H9 (cell line): Measurements from ENCODE around the gene ALB. TPM values are rescaled to one million over a fixed set of nuclear protein-coding genes. Genes with fewer than 3 reads are reported as not detected.

Source experiments
- DNase-seq: peaks from one replicate; pipeline ENCODE4 v3.0.0-alpha.2; 2017
- H2AFZ ChIP-seq: one replicate; pipeline ENCODE4 v1.6.1; 2013; ENCODE audit warnings: mild to moderate bottlenecking, low read length, control low read depth, moderate library complexity
- H2AK5ac ChIP-seq: 2 replicates; pipeline ENCODE4 v1.6.1; 2013; ENCODE audit warnings: low read length, control low read depth, mixed read lengths; ENCODE audit not compliant: insufficient read length
- H2BK120ac ChIP-seq: one replicate; pipeline ENCODE4 v1.6.1; 2013; ENCODE audit warnings: low read depth, mild to moderate bottlenecking, low read length, control low read depth, inconsistent platforms; ENCODE audit not compliant: poor library complexity, severe bottlenecking
- H2BK12ac ChIP-seq: 2 replicates; pipeline ENCODE4 v1.6.1; 2013; ENCODE audit warnings: low read length, control low read depth, mixed read lengths, low read depth; ENCODE audit not compliant: insufficient read length
- H2BK15ac ChIP-seq: 2 replicates; pipeline ENCODE4 v1.6.1; 2013; ENCODE audit warnings: low read depth, low read length, control low read depth
- H2BK20ac ChIP-seq: one replicate; pipeline ENCODE4 v1.6.1; 2013; ENCODE audit warnings: low read depth, mild to moderate bottlenecking, low read length, control low read depth, inconsistent platforms; ENCODE audit not compliant: poor library complexity, severe bottlenecking
- H2BK5ac ChIP-seq: 2 replicates; pipeline ENCODE4 v1.6.1; 2013; ENCODE audit warnings: low read length, control low read depth, mixed read lengths; ENCODE audit not compliant: insufficient read length
- H3K14ac ChIP-seq: 2 replicates; pipeline ENCODE4 v1.6.1; 2013; ENCODE audit warnings: low read length, control low read depth; ENCODE audit not compliant: insufficient read depth
- H3K18ac ChIP-seq: 2 replicates; pipeline ENCODE4 v1.6.1; 2013; ENCODE audit warnings: low read depth, mild to moderate bottlenecking, mixed read lengths, low read length, control low read depth; ENCODE audit not compliant: insufficient read length
- H3K23ac ChIP-seq: 2 replicates; pipeline ENCODE4 v1.6.1; 2013; ENCODE audit warnings: low read length, control low read depth, mixed read lengths, low read depth; ENCODE audit not compliant: insufficient read length
- H3K23me2 ChIP-seq: 2 replicates; pipeline ENCODE4 v1.6.1; 2013; ENCODE audit warnings: low read depth, mild to moderate bottlenecking, mixed read lengths, low read length, control low read depth; ENCODE audit not compliant: insufficient read length, poor library complexity, severe bottlenecking
- H3K27ac ChIP-seq: 2 replicates; pipeline ENCODE4 v1.5.1; 2013; ENCODE audit warnings: low read length, control low read depth, mixed read lengths, low read depth; ENCODE audit not compliant: insufficient read length
- H3K27me3 ChIP-seq: 2 replicates; pipeline ENCODE4 v1.6.1; 2013; ENCODE audit warnings: low read length, control low read depth, inconsistent platforms; ENCODE audit not compliant: insufficient read depth
- H3K4ac ChIP-seq: 2 replicates; pipeline ENCODE4 v1.6.1; 2013; ENCODE audit warnings: low read depth, mild to moderate bottlenecking, control low read depth, inconsistent platforms, low read length, moderate library complexity
- H3K4me1 ChIP-seq: 2 replicates; pipeline ENCODE4 v1.6.1; 2013; ENCODE audit warnings: low read length, control low read depth, inconsistent platforms; ENCODE audit not compliant: insufficient read depth
- H3K4me2 ChIP-seq: 2 replicates; pipeline ENCODE4 v1.6.1; 2013; ENCODE audit warnings: low read length, control low read depth, mixed read lengths; ENCODE audit not compliant: insufficient read length, insufficient read depth
- H3K56ac ChIP-seq: 2 replicates; pipeline ENCODE4 v1.6.1; 2013; ENCODE audit warnings: low read depth, mild to moderate bottlenecking, mixed read lengths, low read length, control low read depth; ENCODE audit not compliant: insufficient read length
- H3K79me1 ChIP-seq: 2 replicates; pipeline ENCODE4 v1.6.1; 2013; ENCODE audit warnings: low read depth, mild to moderate bottlenecking, moderate library complexity, low read length, control low read depth, inconsistent platforms; ENCODE audit not compliant: insufficient read depth, poor library complexity, severe bottlenecking
- H3K79me2 ChIP-seq: 2 replicates; pipeline ENCODE4 v1.6.1; 2013; ENCODE audit warnings: low read length, control low read depth, inconsistent platforms; ENCODE audit not compliant: insufficient read depth
- H3K9ac ChIP-seq: 2 replicates; pipeline ENCODE4 v1.6.1; 2013; ENCODE audit warnings: low read length, control low read depth, mixed read lengths; ENCODE audit not compliant: insufficient read length; ENCODE audit errors: extremely low read depth
- H3K9me3 ChIP-seq: one replicate; pipeline ENCODE4 v1.6.1; 2013; ENCODE audit warnings: low read depth, low read length, inconsistent platforms; ENCODE audit not compliant: control insufficient read depth
- H3T11ph ChIP-seq: one replicate; pipeline ENCODE4 v1.6.1; 2013; ENCODE audit warnings: mild to moderate bottlenecking, low read length, control low read depth, inconsistent platforms
- H4K20me1 ChIP-seq: one replicate; pipeline ENCODE4 v1.6.1; 2013; ENCODE audit not compliant: control insufficient read depth, insufficient read length, insufficient read depth
- H4K5ac ChIP-seq: 2 replicates; pipeline ENCODE4 v1.6.1; 2013; ENCODE audit warnings: low read depth, mild to moderate bottlenecking, mixed read lengths, low read length, control low read depth; ENCODE audit not compliant: insufficient read length
- H4K8ac ChIP-seq: replicated peaks from 2 replicates; pipeline ENCODE4 v1.6.1; 2013; ENCODE audit warnings: low read length, control low read depth, mixed read lengths, low read depth; ENCODE audit not compliant: insufficient read length
- H4K91ac ChIP-seq: 2 replicates; pipeline ENCODE4 v1.6.1; 2013; ENCODE audit warnings: low read depth, mild to moderate bottlenecking, moderate library complexity, mixed read lengths, low read length, control low read depth; ENCODE audit not compliant: insufficient read length
- H3K27ac Mint-ChIP-seq, 3 experiments: 2 replicates in 2 of 3; 3 replicates in 1 of 3; pipeline ENCODE4 v1.8.0; 2020 to 2021; ENCODE audit warnings: mixed read lengths in 3 of 3, mild to moderate bottlenecking in 1 of 3, moderate library complexity in 1 of 3
- H3K27me3 Mint-ChIP-seq: 2 replicates; pipeline ENCODE4 v1.8.0; 2021; ENCODE audit warnings: low read depth, mild to moderate bottlenecking, moderate library complexity, mixed read lengths
- H3K36me3 Mint-ChIP-seq, 3 experiments: 2 replicates in 2 of 3; 3 replicates in 1 of 3; pipeline ENCODE4 v1.8.0; 2020 to 2021; ENCODE audit warnings: low read depth in 3 of 3, mixed read lengths in 3 of 3; ENCODE audit not compliant: insufficient read depth in 1 of 3
- H3K4me1 Mint-ChIP-seq, 2 experiments: 2 replicates each; pipeline ENCODE4 v1.8.0; 2020; ENCODE audit warnings: mixed read lengths in 2 of 2
- H3K4me3 Mint-ChIP-seq, 2 experiments: 2 replicates in 1 of 2; 3 replicates in 1 of 2; pipeline ENCODE4 v1.8.0; 2020 to 2021; ENCODE audit warnings: mild to moderate bottlenecking in 2 of 2, mixed read lengths in 2 of 2, moderate library complexity in 1 of 2
- H3K9me3 Mint-ChIP-seq, 2 experiments: 2 replicates in 1 of 2; 3 replicates in 1 of 2; pipeline ENCODE4 v1.8.0; 2020; ENCODE audit warnings: mild to moderate bottlenecking in 2 of 2, mixed read lengths in 2 of 2, moderate library complexity in 1 of 2
- CTCF ChIP-seq: fragments of 200-600 bp; sonication (generic); conservative IDR thresholded peaks from 3 replicates; pipeline ENCODE4 v1.8.0; 2021; ENCODE audit warnings: antibody characterized with exemption, mild to moderate bottlenecking
- WGBS: extraction: QIAGEN DNeasy Blood & Tissue Kit; methylation state at CpG from one replicate; pipeline ENCODE4 v1.1.7; 2013; ENCODE audit warnings: missing lambda C conversion rate, low lambda C conversion rate, mixed read lengths; ENCODE audit not compliant: insufficient read length; ENCODE audit errors: extremely low coverage; 5-methylcytosine and 5-hydroxymethylcytosine counted together
- total RNA-seq: library from RNA; stranded (reverse); gene quantifications from 2 replicates; pipeline ENCODE4 v1.2.1, GENCODE V29; 2021

The ALB gene
- total RNA-seq, 1 experiment from 2014 or later, result not detected

GRCh38 chr4:73456177-73457022 is 52.3 kb downstream of the ALB start:
- Histone ChIP-seq H3T11ph (no peak overlapping the region), H2AK5ac (no peak overlapping the region), H3K27ac (no peak overlapping the region), H4K20me1 (no peaks in the 10 kb centered on the region), H4K8ac (no peak overlapping the region), H3K27me3 (no peaks in the 10 kb centered on the region), H3K9me3 (no peaks in the 10 kb centered on the region), H2BK5ac (no peak overlapping the region), H2AFZ (no peak overlapping the region), H3K79me2 (no peaks in the 10 kb centered on the region), H3K56ac (no peak overlapping the region), H3K23me2 (peaks cover 3% of the 10 kb centered on the region), H3K79me1 (no peaks in the 10 kb centered on the region), H2BK15ac (no peak overlapping the region), H4K5ac (no peak overlapping the region), H3K4me1 (peaks cover 10% of the 10 kb centered on the region; the same call in 1 of the 2 replicates), H3K18ac (no peak overlapping the region), H4K91ac (no peak overlapping the region), H3K4ac (no peak overlapping the region), H2BK12ac (no peak overlapping the region), H3K14ac (no peak overlapping the region), H2BK120ac (no peak overlapping the region), H3K23ac (no peak overlapping the region), H2BK20ac (no peak overlapping the region), H3K9ac (no peak overlapping the region), H3K4me2 (no peak overlapping the region)
- H3K9me3 Mint-ChIP-seq, result peaks cover 2 to 6% of the 10 kb centered on the region in 2 experiments; a peak in 3 of 5 replicates
- H3K36me3 Mint-ChIP-seq, result peaks cover 10 to 34% (median 19%) of the 10 kb centered on the region in 3 experiments
- H3K27me3 Mint-ChIP-seq, result no peaks in the 10 kb centered on the region
- no peak overlapping the region for H3K4me3 Mint-ChIP-seq
- peaks cover 32 to 34% of the 10 kb centered on the region in 2 experiments for H3K4me1 Mint-ChIP-seq
- no peak for TF ChIP-seq CTCF
- WGBS, result no CpG with 5 or more reads among the region's 5 CpGs
- H3K27ac Mint-ChIP-seq, result no peak overlapping the region
- DNase-seq, result no peak
